Stimulated activated CD8-positive, alpha-beta memory T cell treated with anti-CD3 and anti-CD28 coated beads, Interleukin-15, amount 100 ng/mL, for 4 hours (primary cell): ENCODE results near the gene KIF23.
"Not testable (repeated sequence)": the region's sequence is repeated elsewhere in the genome, so short reads cannot be mapped to it uniquely, and the experiment has no call there.

Source experiments
- DNase-seq, 2 donors: peaks; one replicate each; pipeline ENCODE4 v3.0.0-alpha.2; 2020; ENCODE audit warnings: low read depth in 2 of 2

KIF23 gene

GRCh38 chr15:69434679-69435078 is 20.5 kb downstream of the KIF23 start:
- DNase-seq = no peak

- no peak for DNase-seq
These were observed 21.8 kb downstream of the KIF23 start for GRCh38 chr15:69435985-69436384.

- DNase-seq = no peak
These were observed 22.8 kb downstream of the KIF23 start for GRCh38 chr15:69436951-69437350.

DNA sequence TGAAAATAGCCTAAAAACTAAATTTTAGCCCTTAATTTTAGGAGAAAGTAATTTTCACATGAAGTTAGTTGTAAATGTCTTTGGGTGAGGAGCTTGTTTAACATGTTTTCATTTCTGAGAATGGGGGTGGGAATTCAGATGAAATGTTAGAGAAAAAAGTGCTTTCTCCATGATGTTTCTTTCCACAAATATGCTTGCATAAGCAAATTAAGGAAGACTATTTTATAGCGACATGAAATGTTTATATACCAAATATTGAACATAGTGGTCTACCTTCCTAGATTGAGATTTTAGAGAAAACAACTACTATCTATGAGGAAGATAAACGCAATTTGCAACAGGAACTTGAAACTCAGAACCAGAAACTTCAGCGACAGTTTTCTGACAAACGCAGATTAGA is 25.5 kb downstream of the KIF23 start:
- no peak for DNase-seq

GRCh38 chr15:69443032-69443611 is 29.0 kb downstream of the KIF23 start:
- no peak for DNase-seq

DNA sequence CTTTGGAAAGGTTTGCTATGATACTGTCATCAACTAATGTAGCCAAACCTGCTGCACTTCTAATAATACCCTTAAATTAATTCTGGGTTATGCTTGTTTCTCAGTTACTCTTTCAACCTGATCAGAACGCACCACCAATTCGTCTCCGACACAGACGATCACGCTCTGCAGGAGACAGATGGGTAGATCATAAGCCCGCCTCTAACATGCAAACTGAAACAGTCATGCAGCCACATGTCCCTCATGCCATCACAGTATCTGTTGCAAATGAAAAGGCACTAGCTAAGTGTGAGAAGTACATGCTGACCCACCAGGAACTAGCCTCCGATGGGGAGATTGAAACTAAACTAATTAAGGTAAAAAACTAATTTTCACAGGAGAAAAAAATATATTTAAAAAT is 30.5 kb downstream of the KIF23 start:
- no peak for DNase-seq

DNA sequence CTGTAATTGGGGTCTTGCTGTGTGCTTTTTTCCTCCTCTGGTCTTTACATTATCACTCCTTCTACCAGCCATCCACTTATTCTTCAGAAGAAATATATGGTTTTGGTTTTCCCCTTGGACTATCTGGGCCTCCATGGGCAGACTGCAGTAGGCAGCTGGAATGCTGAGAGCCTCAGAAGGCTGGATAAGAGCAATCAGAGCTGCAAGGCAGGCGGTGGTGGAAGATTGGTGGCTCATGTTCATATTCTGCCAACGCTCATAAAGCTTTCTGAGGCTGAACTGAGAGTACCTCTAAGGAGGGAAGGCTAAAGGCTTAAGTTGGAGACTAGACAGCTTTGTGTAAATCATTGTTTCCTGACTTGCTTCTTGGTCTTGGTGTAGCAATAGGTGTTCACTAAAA is 32.8 kb downstream of the KIF23 start:
- no peak for DNase-seq

DNA sequence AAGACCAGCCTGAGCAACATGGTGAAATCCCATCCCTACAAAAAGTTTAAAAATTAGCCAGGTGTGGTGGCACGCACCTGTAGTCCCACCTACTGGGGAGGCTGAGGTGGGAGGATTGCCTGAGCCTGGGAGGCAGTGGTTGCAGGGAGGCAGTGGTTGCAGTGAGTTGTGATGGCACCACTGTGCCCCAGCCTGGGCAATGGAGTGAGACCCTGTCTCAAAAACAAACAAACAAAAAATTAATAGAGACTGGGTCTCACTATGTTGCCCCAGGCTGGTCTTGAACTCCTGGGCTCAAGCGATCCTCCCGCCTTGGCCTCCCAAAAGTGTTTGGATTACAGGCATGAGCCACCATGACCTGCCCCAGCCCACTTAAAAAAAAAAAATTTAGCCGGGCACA is 36.1 kb downstream of the KIF23 start:
- not testable (repeated sequence) for DNase-seq

DNA sequence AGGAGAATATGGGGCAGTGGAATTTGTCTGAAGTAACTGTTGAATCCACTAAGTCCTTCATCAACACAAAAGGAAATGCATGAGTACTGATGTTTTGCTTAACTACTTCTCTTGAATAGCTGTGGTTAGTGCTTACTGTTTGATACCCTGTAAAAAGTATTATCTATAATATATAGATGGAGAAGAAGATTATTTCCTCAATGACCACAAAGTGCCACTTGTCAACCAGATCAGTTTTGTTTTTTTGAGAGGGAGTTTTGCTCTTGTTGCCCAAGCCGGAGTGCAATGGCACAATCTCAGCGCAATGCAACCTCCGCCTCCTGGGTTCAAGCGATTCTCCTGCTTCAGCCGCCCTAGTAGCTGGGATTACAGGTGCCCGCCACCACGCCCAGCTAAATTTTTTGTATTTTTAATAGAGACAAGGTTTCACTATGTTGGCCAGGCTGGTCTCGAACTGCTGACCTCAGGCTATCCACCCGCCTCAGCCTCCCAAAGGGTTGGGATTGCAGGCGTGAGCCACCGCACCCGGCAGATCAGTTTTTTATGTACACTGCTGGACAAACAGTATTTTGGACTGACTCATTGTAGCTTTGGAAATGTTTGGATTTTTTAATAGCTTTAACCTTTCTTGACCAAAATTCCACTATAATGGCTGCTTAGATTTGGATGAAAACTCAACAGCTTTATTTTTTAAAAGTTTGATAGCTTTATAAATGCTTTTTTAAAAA is 37.0 kb downstream of the KIF23 start:
- DNase-seq = no peak

- DNase-seq = no peak
These were observed 38.0 kb downstream of the KIF23 start for GRCh38 chr15:69451951-69452691.

- DNase-seq = peak; percentile 90 to 92
These were observed 38.8 kb downstream of the KIF23 start, which contains the start of gene RPLP1 for GRCh38 chr15:69452692-69453521. TSS of gene RPLP1 (plus strand) at chr15:69452818. CDS start at chr15:69452949, 131 bp downstream.

- DNase-seq = no peak
These were observed 40.8 kb downstream of the KIF23 start for GRCh38 chr15:69454953-69455352.

DNA sequence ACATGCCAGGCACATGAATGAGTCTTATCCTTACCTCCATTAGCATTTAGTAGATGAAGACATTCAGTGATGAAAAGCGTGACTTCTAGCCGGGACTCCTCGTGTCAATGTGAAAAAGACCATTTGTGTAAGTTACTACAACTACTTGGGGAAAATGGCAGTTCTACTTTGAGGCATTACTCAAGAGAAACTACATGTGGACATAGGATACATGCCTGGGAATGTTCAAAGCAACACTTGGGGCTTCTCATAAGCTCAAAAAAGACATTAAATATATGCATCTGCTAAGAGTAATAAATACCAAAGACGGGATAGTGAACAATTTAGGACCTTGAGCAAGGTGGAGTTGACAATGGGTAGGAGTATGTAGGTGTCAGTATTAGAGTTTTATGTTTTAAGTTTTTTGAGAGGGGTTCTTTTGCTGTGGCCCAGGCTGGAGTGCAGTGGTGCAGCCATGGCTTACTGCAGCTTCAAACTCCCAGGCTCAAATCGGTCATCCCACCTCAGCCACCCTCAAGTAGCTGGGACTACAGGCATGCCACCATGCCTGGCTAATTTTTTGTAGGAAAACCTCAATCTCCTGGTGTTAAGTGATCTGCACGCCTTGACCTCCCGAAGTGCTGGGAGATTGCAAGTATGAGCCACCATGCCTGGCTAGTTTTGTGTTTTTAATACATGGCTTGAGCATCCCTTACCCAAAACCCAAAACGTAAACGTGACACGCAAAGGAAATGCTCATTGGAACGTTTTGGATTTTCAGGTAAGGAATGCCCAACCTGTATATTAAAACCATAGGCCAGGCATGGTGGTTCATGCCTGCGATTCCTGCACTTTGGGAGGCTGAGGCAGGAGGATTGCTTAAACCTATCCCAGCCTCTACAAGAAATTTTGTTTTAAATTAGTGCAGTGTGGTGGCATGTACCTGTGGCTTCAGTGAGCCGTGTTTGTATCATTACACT is 42.3 kb downstream of the KIF23 start:
- no peak for DNase-seq

DNA sequence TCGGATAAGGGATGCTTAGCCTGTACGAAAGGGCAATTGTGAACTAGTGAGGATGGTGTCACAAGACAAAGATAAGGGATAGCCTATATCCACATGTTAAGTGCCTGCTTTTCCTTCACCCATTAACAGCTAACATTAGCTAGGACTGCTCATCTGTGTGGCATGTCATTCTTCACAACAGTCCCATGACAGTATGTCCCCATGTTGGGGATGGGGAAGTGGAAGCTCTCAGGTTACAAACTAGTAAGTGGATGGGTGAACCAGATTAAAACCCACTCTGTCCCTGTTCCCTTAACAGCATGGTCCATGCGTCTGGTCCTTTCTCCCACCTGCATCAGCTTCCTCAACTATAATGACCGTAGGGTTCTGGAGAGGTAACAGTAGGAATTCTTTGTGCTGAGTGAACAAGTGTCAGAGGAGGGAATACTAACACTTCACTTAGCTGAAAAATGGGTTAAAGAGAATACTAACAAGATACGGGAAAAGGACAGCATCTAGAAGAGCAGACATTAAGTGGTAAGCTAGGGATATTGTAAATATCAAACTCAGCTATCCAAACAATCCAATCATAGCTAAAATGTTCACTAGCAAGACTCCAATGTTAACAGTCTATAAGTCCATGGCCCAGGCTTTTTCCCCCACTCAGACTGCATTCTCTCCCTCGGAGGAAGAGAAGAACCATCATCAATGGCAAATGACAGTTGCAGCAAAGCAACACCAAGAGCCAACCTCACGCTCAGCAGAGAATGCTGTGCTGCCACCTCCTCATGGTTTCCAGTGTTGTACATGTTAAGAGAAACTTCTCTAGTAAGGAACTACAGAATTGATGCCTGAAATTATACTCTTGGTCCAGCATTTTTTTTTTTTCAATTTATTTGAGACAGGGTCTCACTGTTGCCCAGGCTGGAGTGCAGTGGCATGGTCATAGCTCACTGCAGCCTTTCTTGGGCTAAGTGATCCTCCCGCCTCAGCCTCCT is 43.4 kb downstream of the KIF23 start:
- no peak for DNase-seq

DNA sequence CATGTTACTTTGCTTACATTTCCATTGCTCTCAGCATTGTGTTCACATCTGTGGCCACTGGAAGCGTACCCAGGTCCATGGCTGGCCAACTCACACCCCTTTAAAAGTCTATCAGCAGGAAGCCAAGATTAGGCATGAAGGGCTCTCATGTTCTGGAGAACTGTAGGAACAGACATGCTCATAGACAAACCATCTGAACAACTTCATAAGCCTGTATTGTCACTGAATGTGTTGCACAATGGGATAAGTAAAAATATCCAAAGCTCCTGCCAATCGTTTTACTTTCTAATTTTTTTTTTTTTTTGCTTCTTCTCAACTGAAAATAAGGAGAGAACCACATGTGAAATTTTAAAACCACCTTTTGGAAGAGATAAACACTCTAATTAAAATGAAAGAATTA is 44.9 kb downstream of the KIF23 start:
- no peak for DNase-seq

DNA sequence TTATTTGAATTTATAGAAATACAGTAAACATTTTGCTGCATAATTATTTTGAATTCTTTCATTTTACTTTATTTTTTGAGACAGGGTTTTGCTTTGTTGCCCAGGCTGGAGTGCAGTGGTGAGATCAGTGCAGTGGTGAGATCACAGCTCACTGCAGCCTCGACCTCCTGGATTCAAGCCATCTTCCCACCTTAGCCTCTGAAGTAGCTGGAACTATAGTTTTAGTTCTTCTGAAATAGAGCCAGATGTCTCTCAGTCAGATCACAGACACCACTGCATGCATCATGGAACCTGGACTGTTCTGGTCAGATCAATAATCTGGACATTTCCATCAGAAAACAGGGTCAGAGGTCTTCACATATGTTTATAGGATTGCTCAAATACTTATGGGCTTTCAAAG is 46.3 kb downstream of the KIF23 start:
- DNase-seq = no peak

GRCh38 chr15:69462030-69462492 is 47.9 kb downstream of the KIF23 start:
- no peak for DNase-seq

DNA sequence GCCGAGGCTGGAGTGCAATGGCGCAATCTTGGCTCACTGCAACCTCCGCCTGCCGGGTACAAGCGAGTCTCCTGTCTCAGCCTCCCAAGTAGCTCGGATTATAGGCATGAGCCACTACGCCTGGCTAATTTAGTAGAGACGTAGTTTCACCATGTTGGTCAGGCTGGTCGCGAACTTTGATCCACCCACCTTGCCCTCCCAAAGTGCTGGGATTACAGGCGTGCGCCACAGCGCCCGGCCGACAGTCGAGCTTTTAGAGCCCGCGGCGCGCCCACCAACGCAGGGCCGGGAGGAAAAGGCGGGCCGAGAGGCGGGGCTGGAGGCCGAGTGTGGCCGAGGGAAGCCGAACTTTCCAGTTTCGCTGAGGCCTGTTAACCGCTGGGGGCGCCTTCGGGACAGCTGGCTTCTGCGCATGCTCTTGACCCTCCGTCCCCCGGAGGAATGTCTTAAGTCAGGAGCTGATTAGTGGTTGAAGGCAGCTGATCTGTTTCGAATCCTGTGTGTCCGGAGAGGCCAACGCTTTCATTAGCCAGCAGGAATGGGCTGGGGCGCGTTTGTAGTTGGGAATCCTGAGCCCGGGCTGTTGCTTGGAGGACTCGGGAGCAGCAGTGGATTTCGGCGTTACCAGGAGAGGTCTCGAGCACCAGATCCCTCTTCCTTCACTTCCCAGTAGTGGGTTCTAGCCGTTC is 48.5 kb downstream of the KIF23 start:
- DNase-seq = peak; percentile 82 to 85

- DNase-seq = no peak
These were observed 49.1 kb downstream of the KIF23 start for GRCh38 chr15:69463182-69463756.
